SJCRH30 (cell line): ENCODE data around the gene CLEC3B. TPM values are rescaled to one million over a fixed set of nuclear protein-coding genes. Genes with fewer than 3 reads are reported as not detected.
"Not testable (repeated sequence)": the region's sequence is repeated elsewhere in the genome, so short reads cannot be mapped to it uniquely, and the experiment has no call there.

Experiments used
- DNase-seq, 2 experiments: peaks; one replicate each; pipeline ENCODE4 v3.0.0-alpha.2; 2015 to 2020
- H3K27ac ChIP-seq: fragments of 250-450 bp; sonication (Bioruptor Pico); 2 replicates; pipeline ENCODE4 v1.5.1; 2020; ENCODE audit warnings: mild to moderate bottlenecking, moderate library complexity
- H3K27me3 ChIP-seq: fragments of 250-450 bp; sonication (Bioruptor Pico); 2 replicates; pipeline ENCODE4 v1.5.1; 2020; ENCODE audit warnings: mild to moderate bottlenecking, moderate library complexity
- H3K36me3 ChIP-seq: fragments of 250-450 bp; sonication (Bioruptor Pico); 2 replicates; pipeline ENCODE4 v1.5.1; 2020; ENCODE audit warnings: mild to moderate bottlenecking, moderate library complexity
- H3K4me1 ChIP-seq: fragments of 250-450 bp; sonication (Bioruptor Pico); 2 replicates; pipeline ENCODE4 v1.5.1; 2020; ENCODE audit warnings: mild to moderate bottlenecking, moderate library complexity
- H3K4me3 ChIP-seq: fragments of 250-450 bp; sonication (Bioruptor Pico); 2 replicates; pipeline ENCODE4 v1.5.1; 2020; ENCODE audit warnings: mild to moderate bottlenecking, moderate library complexity
- H3K9me3 ChIP-seq: fragments of 250-450 bp; sonication (Bioruptor Pico); replicated peaks from 2 replicates; pipeline ENCODE4 v1.5.1; 2020; ENCODE audit warnings: mild to moderate bottlenecking, moderate library complexity
- total RNA-seq: library from RNA; depleted of rRNA; stranded (reverse); fragments of >200 nt; shearing (Covaris generic); gene quantifications from 2 replicates; pipeline ENCODE4 v1.2.3, GENCODE V29; 2014; rRNA removed

Gene CLEC3B, protein sequence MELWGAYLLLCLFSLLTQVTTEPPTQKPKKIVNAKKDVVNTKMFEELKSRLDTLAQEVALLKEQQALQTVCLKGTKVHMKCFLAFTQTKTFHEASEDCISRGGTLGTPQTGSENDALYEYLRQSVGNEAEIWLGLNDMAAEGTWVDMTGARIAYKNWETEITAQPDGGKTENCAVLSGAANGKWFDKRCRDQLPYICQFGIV
- not detected in 2 replicates for total RNA-seq

DNA sequence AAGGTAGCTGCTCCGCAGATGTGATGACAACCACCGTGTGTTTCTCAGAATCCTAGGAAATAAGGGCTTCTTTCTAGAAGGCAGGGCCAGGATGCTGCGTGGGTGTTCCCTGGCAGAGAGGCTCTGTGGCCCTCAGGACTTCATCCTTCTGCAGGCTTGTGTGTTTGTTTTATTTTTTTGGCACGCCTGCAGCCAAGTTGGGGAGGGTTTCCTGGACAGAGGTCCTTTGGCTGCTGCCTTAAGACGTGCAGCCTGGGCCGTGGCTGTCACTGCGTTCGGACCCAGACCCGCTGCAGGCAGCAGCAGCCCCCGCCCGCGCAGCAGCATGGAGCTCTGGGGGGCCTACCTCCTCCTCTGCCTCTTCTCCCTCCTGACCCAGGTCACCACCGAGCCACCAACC lies at the start of gene CLEC3B:
Gene CLEC3B (plus strand): TSS at position 266 of the 400 bp plus-strand sequence. CDS start 60 bp downstream, at position 326.
- Histone ChIP-seq H3K4me3 (no peak within 1 kb of the TSS), H3K9me3 (no peaks in the 10 kb centered on the region), H3K4me1 (no peaks in the 10 kb centered on the region; the same call in 1 of the 2 replicates), H3K36me3 (no peaks in the 10 kb centered on the region), H3K27me3 (no peaks in the 10 kb centered on the region), H3K27ac (no peak within 1 kb of the TSS)
- peak; percentile 9 to 24 for DNase-seq

DNA sequence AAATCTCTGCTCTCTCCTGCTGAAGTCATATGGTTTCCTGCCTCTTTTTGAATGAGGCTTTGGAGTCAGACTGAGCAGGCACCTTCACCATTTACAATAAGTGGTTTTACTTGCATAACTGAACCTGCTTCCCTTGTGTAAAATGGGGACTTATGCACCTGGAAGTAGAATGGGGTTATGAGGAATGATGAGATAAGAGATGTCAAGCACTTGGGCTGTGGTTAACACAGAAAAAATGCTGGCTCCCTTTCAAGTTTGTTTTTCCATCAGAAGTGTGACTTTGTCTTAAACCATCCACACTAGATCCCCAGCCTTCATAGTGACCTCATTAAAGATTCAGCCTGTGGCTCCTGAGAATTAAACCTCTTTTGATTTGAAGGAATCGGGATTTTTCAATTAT lies 44.9 kb upstream of the CLEC3B start:
- H3K27me3 ChIP-seq, result no peaks in the 10 kb centered on the region
- no peaks in the 10 kb centered on the region for H3K9me3 ChIP-seq
- H3K36me3 ChIP-seq, result peaks cover 5% of the 10 kb centered on the region; the same call in 1 of the 2 replicates
- no peak overlapping the region for H3K27ac ChIP-seq
- no peak overlapping the region for H3K4me3 ChIP-seq
- no peak for DNase-seq
- no peaks in the 10 kb centered on the region for H3K4me1 ChIP-seq

DNA sequence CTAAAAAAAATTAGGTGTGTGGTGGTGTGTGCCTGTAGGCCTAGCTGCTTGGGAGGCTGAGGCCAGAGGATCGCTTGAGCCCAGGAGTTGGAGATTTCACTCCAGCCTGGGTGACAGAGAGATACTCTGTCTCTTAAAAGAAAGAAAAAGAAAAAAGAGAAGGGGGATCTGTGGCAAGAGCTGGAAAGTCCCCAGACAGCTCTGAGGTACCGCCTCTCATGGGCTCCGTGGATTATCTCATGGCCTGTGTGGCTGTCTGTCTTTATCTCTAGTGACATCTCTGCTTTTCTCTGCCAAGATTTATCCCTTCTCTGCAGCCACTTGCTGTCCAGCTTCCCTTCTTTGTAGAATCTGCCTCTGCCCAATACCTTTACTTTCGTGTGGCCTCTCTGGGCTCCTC lies 44.4 kb upstream of the CLEC3B start:
- Histone ChIP-seq H3K27me3 (no peaks in the 10 kb centered on the region), H3K4me3 (no peak overlapping the region), H3K9me3 (no peaks in the 10 kb centered on the region), H3K27ac (no peak overlapping the region), H3K4me1 (no peaks in the 10 kb centered on the region), H3K36me3 (peaks cover 7% of the 10 kb centered on the region; the same call in 1 of the 2 replicates)
- DNase-seq, result no peak

DNA sequence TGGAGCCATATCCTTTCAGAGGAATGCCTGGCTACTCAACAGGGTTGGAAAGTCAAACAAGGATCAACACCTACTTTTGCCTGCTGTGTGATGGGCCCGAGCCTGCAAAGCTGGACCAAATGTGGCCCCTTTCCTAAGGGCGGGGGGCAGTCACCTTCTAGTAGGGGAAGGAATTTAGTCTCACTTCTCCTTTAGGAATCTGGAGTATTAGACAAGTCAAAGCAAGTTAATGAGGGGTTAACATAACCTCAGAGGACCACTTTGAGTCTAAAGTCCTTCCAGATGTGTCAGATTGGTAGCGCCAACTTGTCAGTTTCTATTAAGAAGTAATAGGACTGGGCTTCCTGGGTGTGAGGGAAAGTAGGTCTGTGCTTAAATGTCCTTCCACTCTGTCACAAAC lies 43.3 kb upstream of the CLEC3B start:
- H3K36me3 ChIP-seq, result peaks cover 13% of the 10 kb centered on the region; the same call in 1 of the 2 replicates
- no peak for DNase-seq
- no peaks in the 10 kb centered on the region for H3K9me3 ChIP-seq
- H3K4me1 ChIP-seq, result no peaks in the 10 kb centered on the region
- no peak overlapping the region for H3K4me3 ChIP-seq
- H3K27me3 ChIP-seq, result no peaks in the 10 kb centered on the region
- H3K27ac ChIP-seq, result no peak overlapping the region

DNA sequence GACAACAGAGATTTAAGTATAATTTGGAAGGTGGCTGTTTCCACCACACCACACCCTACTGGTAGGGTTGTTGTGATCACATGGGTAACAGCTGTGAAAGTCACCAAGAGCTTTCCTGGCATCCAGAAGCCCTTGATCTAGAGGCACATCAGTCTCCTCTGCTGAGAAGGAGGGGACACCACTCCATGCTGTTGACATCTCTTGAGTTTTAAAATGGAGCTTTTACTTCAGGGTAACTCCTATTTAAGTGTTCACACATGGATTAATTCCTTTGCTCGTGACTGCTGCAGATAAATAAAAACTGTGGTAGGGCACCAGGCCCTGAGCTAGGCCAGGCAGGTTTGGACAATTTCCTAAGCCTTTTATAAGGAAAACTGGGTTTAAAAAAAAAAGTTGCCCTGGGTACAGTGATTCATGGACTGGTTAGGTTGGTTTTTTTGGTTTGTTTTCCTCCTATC lies 42.6 kb upstream of the CLEC3B start:
- Histone ChIP-seq H3K27me3 (no peaks in the 10 kb centered on the region), H3K9me3 (no peaks in the 10 kb centered on the region), H3K4me3 (no peak overlapping the region), H3K4me1 (no peaks in the 10 kb centered on the region), H3K27ac (no peak overlapping the region), H3K36me3 (peaks cover 13% of the 10 kb centered on the region; the same call in 1 of the 2 replicates)
- no peak for DNase-seq

DNA sequence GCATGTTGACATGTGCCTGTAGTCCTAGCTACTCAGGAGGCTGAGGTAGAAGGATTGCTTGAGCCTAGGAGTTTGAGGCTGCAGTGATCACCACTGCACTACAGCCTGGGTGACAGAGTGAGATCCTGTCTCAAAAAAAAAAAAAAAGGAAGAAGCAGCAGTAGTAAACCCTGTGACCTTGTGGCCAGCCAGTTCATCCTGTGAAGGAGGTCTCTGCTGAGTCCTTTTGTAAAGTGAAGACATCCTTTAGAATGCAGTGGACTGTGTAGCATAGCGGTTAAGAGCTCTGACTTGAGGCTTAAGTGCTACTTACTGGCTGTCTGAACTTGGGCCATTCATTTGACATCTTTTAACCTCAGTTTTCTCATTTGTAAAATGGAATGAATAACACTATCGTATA lies 41.8 kb upstream of the CLEC3B start:
- Histone ChIP-seq H3K27ac (no peak overlapping the region), H3K36me3 (peaks cover 13% of the 10 kb centered on the region; the same call in 1 of the 2 replicates), H3K27me3 (no peaks in the 10 kb centered on the region), H3K4me1 (no peaks in the 10 kb centered on the region), H3K4me3 (no peak overlapping the region), H3K9me3 (no peaks in the 10 kb centered on the region)
- DNase-seq, result no peak

DNA sequence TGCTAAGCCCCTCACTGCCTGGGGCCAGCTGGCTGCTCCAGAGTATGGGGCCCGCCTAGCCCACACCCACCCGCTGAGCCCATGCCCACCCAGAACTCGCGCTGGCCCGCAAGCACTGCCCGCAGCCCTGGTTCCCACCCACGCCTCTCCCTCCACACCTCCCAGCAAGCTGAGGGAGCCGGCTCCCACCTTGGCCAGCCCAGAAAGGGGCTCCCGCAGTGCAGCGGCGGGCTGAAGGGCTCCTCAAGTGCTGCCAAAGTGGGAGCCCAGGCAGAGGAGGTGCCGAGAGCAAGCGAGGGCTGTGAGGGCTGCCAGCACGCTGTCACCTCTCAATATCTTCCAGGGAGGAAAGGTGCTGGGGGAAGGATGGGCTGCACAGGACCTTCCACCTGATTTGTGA lies 39.8 kb upstream of the CLEC3B start:
- not testable (repeated sequence) for H3K4me3 ChIP-seq, H3K9me3 ChIP-seq, H3K27me3 ChIP-seq, H3K27ac ChIP-seq, H3K4me1 ChIP-seq, DNase-seq
- peaks cover 26% of the 10 kb centered on the region; the same call in 1 of the 2 replicates for H3K36me3 ChIP-seq

DNA sequence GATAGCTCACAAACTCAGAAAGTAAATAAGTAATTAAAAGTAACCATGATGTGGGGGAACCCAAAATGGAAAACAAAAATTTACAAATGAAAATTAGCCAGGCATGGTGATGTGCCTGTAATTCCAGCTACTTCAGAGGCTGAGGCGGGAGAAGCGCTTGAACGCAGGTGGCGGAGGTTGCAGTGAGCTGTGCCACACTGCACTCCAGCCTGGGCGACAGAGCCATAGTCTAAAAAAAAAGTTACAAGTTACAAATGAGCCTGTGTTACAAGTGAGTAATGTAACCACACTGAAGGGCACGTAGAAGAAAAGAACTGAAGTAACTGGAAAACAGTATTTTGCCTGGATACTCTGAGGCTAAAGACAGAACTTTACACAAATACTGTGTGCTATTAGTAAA lies 38.8 kb upstream of the CLEC3B start:
- H3K36me3 ChIP-seq, result peaks cover 32% of the 10 kb centered on the region
- no peak for DNase-seq

DNA sequence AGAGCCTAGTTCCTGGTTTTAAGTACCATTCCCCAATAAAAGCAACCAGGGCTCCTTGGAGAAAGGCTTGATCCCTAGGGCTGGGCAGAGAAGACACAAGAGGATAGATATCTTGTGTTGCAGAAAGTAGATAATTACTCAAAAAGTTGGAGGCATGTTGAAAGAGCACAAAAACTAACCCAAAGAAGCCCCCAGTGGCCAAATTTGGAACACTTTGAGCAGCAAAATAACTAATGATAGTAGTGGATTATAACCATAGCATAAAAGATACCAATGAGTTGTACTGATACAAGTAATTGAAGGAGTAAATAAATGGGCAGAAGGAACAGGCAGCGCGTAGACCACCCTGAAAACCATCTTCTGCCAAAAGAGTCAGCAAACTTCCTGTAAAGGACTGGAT lies 38.0 kb upstream of the CLEC3B start:
- H3K9me3 ChIP-seq, result no peaks in the 10 kb centered on the region
- peaks cover under 1% of the 10 kb centered on the region; the same call in 1 of the 2 replicates for H3K4me1 ChIP-seq
- H3K36me3 ChIP-seq, result peaks cover 36% of the 10 kb centered on the region
- DNase-seq, result no peak
- H3K4me3 ChIP-seq, result no peak overlapping the region
- no peaks in the 10 kb centered on the region for H3K27me3 ChIP-seq
- H3K27ac ChIP-seq, result no peak overlapping the region

More for the DNA sequence above, 38.8 kb upstream of the CLEC3B start:
- H3K4me1 ChIP-seq, result no peaks in the 10 kb centered on the region
- H3K9me3 ChIP-seq, result no peaks in the 10 kb centered on the region
- H3K27ac ChIP-seq, result no peak overlapping the region
- no peaks in the 10 kb centered on the region for H3K27me3 ChIP-seq
- H3K4me3 ChIP-seq, result no peak overlapping the region

DNA sequence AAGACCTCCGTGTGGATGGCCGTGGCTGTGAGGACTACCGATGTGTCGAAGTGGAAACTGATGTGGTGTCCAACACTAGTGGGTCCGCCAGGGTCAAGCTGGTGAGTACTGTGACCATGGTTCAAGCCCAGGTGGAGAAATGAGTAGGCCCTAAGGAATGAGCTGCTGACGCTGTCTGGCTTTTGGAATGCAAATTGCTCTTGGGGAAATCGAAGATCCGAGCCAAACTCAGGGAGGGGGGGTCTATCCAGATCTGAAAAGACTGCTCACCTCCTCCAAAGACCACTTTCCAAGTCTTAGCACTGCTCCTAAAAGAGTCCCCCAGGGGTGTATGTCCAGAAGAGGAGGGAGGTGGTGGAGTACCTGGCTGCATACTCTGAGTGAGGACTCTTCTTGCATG lies 37.0 kb upstream of the CLEC3B start:
- H3K27me3 ChIP-seq, result no peaks in the 10 kb centered on the region
- H3K4me1 ChIP-seq, result peaks cover 7% of the 10 kb centered on the region; the same call in 1 of the 2 replicates
- no peak for DNase-seq
- H3K9me3 ChIP-seq, result no peaks in the 10 kb centered on the region
- H3K36me3 ChIP-seq, result peaks cover 36% of the 10 kb centered on the region
- H3K27ac ChIP-seq, result no peak overlapping the region
- no peak overlapping the region for H3K4me3 ChIP-seq

DNA sequence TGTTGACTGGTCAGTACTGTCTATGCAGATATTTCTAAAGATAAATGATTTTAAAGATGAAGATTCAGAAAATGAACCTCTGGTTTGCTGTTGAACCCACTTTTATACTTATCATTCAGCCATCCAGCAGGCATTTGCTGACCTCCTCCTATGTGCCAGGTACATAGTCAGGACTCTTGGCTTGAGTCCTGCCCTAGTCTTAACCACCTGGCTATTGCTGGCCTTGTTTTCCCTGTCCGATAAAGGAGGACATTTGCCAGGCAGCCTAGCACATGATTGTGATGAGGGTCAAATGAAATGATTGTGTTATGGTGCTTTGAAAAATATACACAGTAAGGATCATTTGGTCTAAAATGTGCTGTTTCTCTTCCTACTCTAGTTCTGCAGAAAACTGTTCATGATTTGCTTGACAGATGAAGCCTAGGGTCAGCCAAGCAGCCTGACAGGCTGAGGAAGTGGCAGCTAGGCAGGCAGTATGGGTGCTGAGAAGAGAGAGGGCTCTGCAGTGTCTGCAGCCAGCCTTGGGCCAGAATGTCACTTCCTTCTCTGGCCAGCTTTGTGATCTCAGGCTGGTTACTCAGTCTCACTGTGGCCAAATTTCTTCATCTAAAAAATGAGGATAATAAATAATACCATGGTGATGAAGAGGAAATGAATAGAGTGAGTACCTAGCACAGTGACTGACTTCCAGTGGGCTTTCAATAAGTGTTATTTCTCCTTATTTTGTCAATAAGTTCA lies 36.3 kb upstream of the CLEC3B start:
- H3K27me3 ChIP-seq, result no peaks in the 10 kb centered on the region
- no peaks in the 10 kb centered on the region for H3K9me3 ChIP-seq
- no peak overlapping the region for H3K4me3 ChIP-seq
- peaks cover 7% of the 10 kb centered on the region; the same call in 1 of the 2 replicates for H3K4me1 ChIP-seq
- peaks cover 36% of the 10 kb centered on the region for H3K36me3 ChIP-seq
- H3K27ac ChIP-seq, result no peak overlapping the region
- no peak for DNase-seq

DNA sequence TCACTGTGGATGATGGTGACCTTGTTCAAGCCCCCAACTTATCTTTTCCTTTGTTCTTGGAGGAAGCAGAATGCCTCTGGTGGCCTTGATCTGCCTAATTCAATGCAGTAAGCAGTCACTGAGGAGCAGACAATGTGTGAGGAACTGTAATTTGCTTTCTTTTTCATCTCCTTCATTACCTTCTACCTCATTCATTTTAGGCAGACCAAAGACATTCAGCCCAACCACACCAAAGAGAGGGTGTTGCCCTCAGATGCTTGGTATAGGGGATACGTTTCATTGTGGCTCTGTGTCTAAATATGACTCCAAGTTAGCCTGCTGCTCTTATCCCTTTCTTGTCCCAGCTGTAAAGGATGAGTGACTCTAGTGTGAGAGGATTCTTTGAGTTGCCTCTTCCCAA lies 34.8 kb upstream of the CLEC3B start:
- Histone ChIP-seq H3K9me3 (no peaks in the 10 kb centered on the region), H3K27ac (no peak overlapping the region), H3K4me3 (no peak overlapping the region), H3K36me3 (peaks cover 33% of the 10 kb centered on the region), H3K27me3 (no peaks in the 10 kb centered on the region), H3K4me1 (peaks cover 15% of the 10 kb centered on the region; the same call in 1 of the 2 replicates)
- DNase-seq, result no peak

DNA sequence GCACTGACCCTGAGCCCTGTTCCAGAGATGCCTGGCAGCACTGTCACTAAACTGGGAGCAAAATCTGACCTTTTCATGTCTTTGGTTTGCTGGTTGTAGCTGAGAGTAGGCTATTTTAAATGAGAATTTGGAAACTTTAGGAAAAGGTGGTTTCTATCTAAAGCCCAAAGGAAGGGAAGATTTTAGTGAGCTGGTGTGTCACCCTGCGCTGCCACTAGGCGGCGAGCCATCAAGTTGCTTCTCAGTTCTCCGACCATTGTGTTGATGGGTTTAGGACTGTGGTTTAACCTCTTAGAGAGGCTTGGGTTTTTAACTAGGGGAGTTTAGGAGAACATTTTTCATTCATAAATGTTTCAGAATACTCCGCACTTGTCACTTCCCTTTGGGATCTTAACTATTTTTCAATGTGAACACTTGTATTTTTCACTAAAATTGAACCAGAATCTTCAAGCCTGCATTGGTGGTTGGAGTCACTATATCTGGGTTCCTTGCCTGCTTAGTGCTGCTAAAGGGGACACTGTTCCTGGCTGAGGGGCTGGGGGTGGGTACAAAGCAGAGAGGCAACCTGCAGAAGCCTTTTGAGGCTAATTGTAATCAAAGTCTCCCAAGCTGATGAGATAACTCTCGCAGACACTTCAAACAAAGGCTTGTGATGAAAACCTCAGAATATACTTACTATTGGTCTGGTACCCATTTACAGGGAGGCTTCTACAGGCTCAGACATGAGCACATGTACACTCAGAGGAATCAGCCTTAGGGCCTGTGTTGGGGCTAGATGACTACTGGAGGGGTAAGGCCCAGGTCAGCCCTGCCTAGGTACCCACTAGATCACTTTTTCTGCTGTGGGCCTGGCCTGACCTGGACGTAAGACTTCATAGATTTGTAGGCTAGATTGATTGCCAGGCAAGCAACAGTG lies 33.3 kb upstream of the CLEC3B start:
- Histone ChIP-seq H3K27ac (no peak overlapping the region), H3K4me1 (peaks cover 16% of the 10 kb centered on the region; the same call in 1 of the 2 replicates), H3K9me3 (no peaks in the 10 kb centered on the region), H3K27me3 (no peaks in the 10 kb centered on the region), H3K4me3 (no peak overlapping the region), H3K36me3 (peaks cover 37% of the 10 kb centered on the region)
- peak in 1 of 2 experiments; percentile 41 for DNase-seq

DNA sequence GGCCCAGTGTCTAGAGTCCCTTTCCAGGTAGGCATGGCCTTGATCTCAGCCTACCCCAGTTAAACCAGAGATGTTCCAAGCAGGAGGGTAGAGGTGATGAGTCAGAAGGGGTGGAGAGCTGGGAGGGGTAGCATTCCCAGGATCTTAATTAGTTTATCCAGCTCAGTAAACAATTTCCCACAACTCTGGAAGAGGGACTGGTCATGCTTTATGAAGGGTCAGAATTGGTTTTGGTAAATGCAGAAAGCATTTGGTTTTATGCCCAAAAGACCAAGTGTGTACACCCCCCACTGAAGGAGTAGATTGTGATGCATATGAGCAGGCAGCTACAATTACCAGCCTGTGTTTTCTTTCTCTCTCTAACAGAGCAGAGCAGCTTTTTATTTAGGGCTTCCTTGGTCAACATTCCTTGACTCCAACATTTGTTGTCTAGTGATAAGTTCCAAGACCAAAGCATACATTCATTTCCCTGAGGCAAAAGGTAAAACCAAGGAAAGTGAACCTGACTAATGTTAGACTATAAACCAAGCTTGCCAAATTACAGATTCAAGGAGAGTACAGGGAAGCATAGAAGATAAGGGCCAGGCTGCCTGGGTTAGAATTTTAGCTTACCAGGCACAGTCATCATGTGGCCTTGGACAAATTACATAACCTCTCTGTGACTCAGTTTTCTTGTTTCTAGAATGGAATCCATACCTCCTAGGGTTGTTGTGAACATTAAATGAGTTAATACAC lies 32.5 kb upstream of the CLEC3B start:
- no peaks in the 10 kb centered on the region for H3K9me3 ChIP-seq
- H3K4me1 ChIP-seq, result peaks cover 16% of the 10 kb centered on the region; the same call in 1 of the 2 replicates
- no peaks in the 10 kb centered on the region for H3K27me3 ChIP-seq
- H3K36me3 ChIP-seq, result peaks cover 44% of the 10 kb centered on the region
- H3K4me3 ChIP-seq, result no peak overlapping the region
- DNase-seq, result peak in 1 of 2 experiments; percentile 13
- no peak overlapping the region; the same call in 1 of the 2 replicates for H3K27ac ChIP-seq
